GM21786 (cell line): ENCODE data around the gene UTS2.

Source experiments
- ATAC-seq: cut with Tn5 transposase; IDR thresholded peaks from one replicate; pipeline ENCODE4 v1.9.1; 2021; ENCODE audit not compliant: unreplicated experiment

Gene UTS2

GRCh38 chr1:7852804-7853683, at the start of gene UTS2:
UTS2 (minus strand) TSS chr1:7853065; CDS start chr1:7853003, 62 bp downstream.
- ATAC-seq: no peak

GRCh38 chr1:7899741-7900140, 46.9 kb upstream of the UTS2 start:
- no peak for ATAC-seq

- no peak for ATAC-seq
Measured at GRCh38 chr1:7898962-7899361, 46.1 kb upstream of the UTS2 start.

- no peak for ATAC-seq
Measured at GRCh38 chr1:7896994-7897393, 44.1 kb upstream of the UTS2 start.

- ATAC-seq: no peak
Measured at GRCh38 chr1:7893529-7894180, 40.8 kb upstream of the UTS2 start.

- no peak for ATAC-seq
Measured at GRCh38 chr1:7891804-7892203, 38.9 kb upstream of the UTS2 start.

- no peak for ATAC-seq
Measured at GRCh38 chr1:7890853-7891252, 38.0 kb upstream of the UTS2 start.

GRCh38 chr1:7888248-7889081, 35.6 kb upstream of the UTS2 start:
- no peak for ATAC-seq

- ATAC-seq: no peak
Measured at GRCh38 chr1:7886405-7886745, 33.5 kb upstream of the UTS2 start.

- ATAC-seq: no peak
Measured at GRCh38 chr1:7885513-7886404, 32.9 kb upstream of the UTS2 start.

GRCh38 chr1:7884757-7885156, 31.9 kb upstream of the UTS2 start:
- ATAC-seq: no peak

- no peak for ATAC-seq
Measured at GRCh38 chr1:7879228-7879627, 26.4 kb upstream of the UTS2 start.

GRCh38 chr1:7878027-7878426, 25.2 kb upstream of the UTS2 start:
- no peak for ATAC-seq

GRCh38 chr1:7873801-7874795, 21.2 kb upstream of the UTS2 start:
- no peak for ATAC-seq

- ATAC-seq: no peak
Measured at GRCh38 chr1:7871136-7871535, 18.3 kb upstream of the UTS2 start.

GRCh38 chr1:7869136-7869920, 16.5 kb upstream of the UTS2 start:
- no peak for ATAC-seq

GRCh38 chr1:7868070-7868780, 15.4 kb upstream of the UTS2 start:
- no peak for ATAC-seq

- ATAC-seq: no peak
Measured at GRCh38 chr1:7865978-7866377, 13.1 kb upstream of the UTS2 start.
